ENCODE measurements around the gene KRT14. TPM values are rescaled to one million over a fixed set of nuclear protein-coding genes. Genes with fewer than 3 reads are reported as not detected.

Gene KRT14
- total RNA-seq, 1 experiment from 2014 or later, result not detected

- no peak overlapping the region for H3K56ac ChIP-seq (ENCODE audit: insufficient read length, low read depth, low read length)
- no peak overlapping the region for H3K4me2 ChIP-seq (ENCODE audit: insufficient read depth, insufficient read length, low read length)
- no peak overlapping the region for H3K4ac ChIP-seq (ENCODE audit: low read depth, low read length)
- Mint-ChIP-seq H3K27me3 (ENCODE audit: low read depth) (peaks cover 41% of the 10 kb centered on the region), H3K9me3 (peaks cover 0 to 4% of the 10 kb centered on the region in 2 experiments; a peak in 1 of 5 replicates), H3K4me1 (peaks cover 9 to 13% of the 10 kb centered on the region in 2 experiments), H3K4me3 (no peak overlapping the region), H3K36me3 (ENCODE audit: insufficient read depth in 1 of 3, low read depth in 3 of 3) (no peaks in the 10 kb centered on the region; a peak in 1 of 7 replicates), H3K27ac (no peak overlapping the region)
- no peak overlapping the region for H3K9ac ChIP-seq (ENCODE audit: extremely low read depth, insufficient read length, low read length)
- no peaks in the 10 kb centered on the region for H3K23me2 ChIP-seq (ENCODE audit: insufficient read length, low read depth, low read length, poor library complexity, severe bottlenecking)
- H3K23ac ChIP-seq (ENCODE audit: insufficient read length, low read depth, low read length), result no peak overlapping the region
- no CpG with 5 or more reads among the region's 5 CpGs for WGBS (ENCODE audit: extremely low coverage, insufficient read length, low lambda C conversion rate)
- H4K8ac ChIP-seq (replicated peaks; ENCODE audit: insufficient read length, low read depth, low read length), result no peak overlapping the region
- no peak overlapping the region for H2BK12ac ChIP-seq (ENCODE audit: insufficient read length, low read depth, low read length)
- H2AK5ac ChIP-seq (ENCODE audit: insufficient read length, low read length), result no peak overlapping the region
- H3K9me3 ChIP-seq (ENCODE audit: control insufficient read depth, low read depth, low read length), result no peaks in the 10 kb centered on the region
- no peak overlapping the region for H2BK20ac ChIP-seq (ENCODE audit: low read depth, low read length, poor library complexity, severe bottlenecking)
- no peak overlapping the region for H3T11ph ChIP-seq (ENCODE audit: low read length)
- no peaks in the 10 kb centered on the region; the same call in 1 of the 2 replicates for H3K4me1 ChIP-seq (ENCODE audit: insufficient read depth, low read length)
- H2AFZ ChIP-seq (ENCODE audit: low read length), result no peak overlapping the region
- H3K27me3 ChIP-seq (ENCODE audit: insufficient read depth, low read length), result no peaks in the 10 kb centered on the region
- H2BK5ac ChIP-seq (ENCODE audit: insufficient read length, low read length), result no peak overlapping the region
- H2BK15ac ChIP-seq (ENCODE audit: low read depth, low read length), result no peak overlapping the region
- no peak overlapping the region for H3K14ac ChIP-seq (ENCODE audit: insufficient read depth, low read length)
- H3K79me1 ChIP-seq (ENCODE audit: insufficient read depth, low read depth, low read length, poor library complexity, severe bottlenecking), result no peaks in the 10 kb centered on the region
- H4K5ac ChIP-seq (ENCODE audit: insufficient read length, low read depth, low read length), result no peak overlapping the region
- H4K91ac ChIP-seq (ENCODE audit: insufficient read length, low read depth, low read length), result no peak overlapping the region
- no peaks in the 10 kb centered on the region for H3K79me2 ChIP-seq (ENCODE audit: insufficient read depth, low read length)
- DNase-seq, result no peak
- no peak overlapping the region for H3K27ac ChIP-seq (ENCODE audit: insufficient read length, low read depth, low read length)
- no peak overlapping the region for H2BK120ac ChIP-seq (ENCODE audit: low read depth, low read length, poor library complexity, severe bottlenecking)
- no peaks in the 10 kb centered on the region for H4K20me1 ChIP-seq (ENCODE audit: control insufficient read depth, insufficient read depth, insufficient read length)
- no peak for TF ChIP-seq CTCF (conservative IDR thresholded peaks at IDR 0.05)
- H3K18ac ChIP-seq (ENCODE audit: insufficient read length, low read depth, low read length), result no peak overlapping the region
Measured at GRCh38 chr17:41578971-41579370, 7.7 kb downstream of the KRT14 start.

Data from H9 (cell line).